Cerebellar nuclear complex (tissue), 1 donor: ENCODE data around the gene TEKT1.
"Not testable (repeated sequence)": the region's sequence is repeated elsewhere in the genome, so short reads cannot be mapped to it uniquely, and the experiment has no call there.

Source experiments
- DNase-seq, 2 experiments: peaks; one replicate each; lab custom pipeline; 2025; lab: John Stamatoyannopoulos, UW

The TEKT1 gene

DNA sequence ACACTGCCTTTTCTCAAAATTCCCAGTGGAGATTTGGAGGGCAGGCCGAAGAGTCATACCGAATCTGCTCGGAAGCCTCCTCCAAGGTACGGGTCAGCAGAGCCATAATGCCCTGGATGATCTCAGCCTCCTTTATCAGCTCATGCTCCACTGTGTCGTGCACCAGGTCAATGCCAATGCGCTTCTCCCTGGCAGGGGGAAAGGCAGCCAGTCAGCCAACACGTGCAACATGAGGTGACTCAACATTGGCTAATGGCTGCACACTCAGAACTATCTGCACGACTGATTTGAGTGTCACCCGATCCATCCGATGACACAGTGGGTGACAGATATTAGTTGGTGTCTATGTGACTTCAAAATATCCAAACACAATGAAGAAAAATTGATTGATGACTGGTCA lies 15.8 kb downstream of the TEKT1 start:
- DNase-seq: no peak

DNA sequence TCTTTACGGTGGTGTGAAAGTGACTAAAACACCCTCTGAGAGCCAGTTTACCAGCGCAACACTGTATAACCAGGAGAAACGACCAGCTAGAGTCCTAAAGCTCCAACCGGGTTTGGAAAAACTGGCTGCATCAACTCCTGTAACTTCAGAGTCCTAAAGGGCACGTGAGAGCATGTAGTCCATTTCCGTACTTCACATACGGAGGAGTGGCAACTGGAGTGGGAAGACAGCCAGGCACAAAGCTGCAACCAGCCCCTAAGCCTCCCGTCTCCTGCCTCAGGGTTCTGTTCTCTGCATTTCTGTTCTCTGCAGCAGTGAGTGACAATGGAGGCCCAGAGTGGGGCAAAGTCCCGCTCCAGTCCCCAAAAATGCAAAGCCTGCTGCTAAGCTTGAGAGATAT lies 19.2 kb downstream of the TEKT1 start:
- DNase-seq: no peak

DNA sequence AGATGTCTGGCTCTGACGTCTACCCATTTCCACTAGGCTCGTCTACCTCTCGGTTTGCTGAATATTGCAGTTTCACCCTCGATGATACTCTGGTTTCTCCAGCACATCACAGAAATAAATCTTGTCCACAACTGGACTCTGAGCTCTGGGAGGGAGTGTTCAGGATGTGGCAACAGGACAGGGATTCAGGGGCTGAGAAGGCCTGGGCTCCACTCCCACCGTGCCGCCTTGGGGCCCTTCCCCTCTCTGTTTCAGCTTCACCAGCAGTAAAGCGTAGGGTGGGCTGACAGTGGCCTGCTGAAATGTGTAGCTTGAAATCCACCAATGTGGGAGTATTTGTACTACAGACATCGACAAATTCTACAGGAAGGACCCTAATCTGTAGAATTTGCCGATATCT lies 20.0 kb downstream of the TEKT1 start:
- DNase-seq: no peak

DNA sequence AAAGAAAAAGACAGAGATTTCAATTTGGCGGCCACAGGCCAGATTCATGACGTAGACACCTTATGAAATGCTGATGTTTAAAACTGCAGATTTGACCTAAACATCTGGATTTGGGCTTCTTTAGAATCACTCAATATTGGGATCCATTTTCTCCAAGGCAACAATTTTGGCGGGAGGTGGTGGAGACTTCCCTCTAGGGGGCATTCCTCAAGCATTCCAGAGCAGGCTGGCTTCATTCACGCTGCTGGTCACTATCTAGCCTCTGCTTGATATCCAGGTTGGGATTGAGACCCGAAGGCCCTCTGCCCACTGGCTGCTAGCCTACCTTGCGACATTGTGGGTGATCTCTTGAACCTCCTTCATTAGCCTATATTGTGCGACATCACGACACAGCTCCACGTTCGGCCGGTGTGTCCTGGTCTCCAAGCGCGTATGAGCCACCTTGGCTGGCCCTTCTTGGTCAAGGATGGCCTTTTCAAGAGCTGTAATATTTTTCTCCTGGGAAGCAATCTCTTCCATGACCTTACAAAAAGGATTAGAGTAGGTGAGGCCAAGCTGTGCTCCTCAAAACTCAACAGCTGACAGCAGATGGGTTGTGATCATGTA lies 31.0 kb downstream of the TEKT1 start:
- DNase-seq: no peak

DNA sequence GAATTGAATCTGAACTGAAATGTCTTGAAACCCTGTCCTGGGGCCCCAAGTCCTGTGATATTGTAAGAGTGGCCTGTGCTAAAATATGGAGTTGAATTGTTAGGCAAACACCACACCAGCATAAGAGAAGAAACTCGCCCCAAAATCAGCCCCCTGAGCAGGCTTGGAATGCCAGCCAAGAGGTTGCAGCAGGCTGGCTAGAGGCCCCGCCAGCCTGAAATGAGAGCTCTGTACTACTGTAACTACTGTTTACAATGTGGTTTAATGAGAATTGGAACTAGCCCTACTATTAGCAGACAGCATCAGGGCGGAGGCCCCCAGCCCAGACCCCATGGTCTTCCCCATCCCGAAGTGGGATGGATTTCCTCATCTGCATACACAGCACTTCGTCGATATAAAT lies 31.8 kb downstream of the TEKT1 start:
- DNase-seq: no peak

DNA sequence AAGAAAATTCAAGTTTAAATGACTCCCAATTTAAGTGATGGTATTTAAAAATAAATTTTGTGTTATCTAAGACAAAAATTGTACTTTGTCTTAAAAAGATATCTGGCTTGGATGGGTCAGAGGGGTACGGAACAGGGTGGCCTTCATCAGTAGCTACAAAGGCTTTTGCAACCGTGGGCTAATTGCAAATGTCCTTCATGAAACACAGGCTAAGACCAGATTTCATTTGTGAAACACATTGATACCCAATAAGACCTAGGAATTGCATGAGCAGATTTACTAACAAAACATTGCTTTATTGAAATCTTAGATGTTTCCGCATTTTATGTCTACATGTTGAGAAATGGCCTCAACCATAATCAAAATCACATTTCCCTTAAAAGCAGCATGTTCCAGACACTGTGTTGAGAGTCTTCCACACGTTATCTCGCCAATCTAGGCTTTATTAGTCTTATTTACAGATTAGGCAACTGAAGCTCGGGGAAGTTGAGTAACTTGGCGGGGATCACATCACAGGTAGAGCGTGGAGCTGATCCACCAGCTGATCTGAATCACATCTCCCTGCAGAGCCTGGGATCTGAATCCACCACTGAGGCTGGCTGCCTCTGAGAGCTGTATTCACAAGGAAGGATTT lies 33.7 kb downstream of the TEKT1 start:
- DNase-seq: no peak

DNA sequence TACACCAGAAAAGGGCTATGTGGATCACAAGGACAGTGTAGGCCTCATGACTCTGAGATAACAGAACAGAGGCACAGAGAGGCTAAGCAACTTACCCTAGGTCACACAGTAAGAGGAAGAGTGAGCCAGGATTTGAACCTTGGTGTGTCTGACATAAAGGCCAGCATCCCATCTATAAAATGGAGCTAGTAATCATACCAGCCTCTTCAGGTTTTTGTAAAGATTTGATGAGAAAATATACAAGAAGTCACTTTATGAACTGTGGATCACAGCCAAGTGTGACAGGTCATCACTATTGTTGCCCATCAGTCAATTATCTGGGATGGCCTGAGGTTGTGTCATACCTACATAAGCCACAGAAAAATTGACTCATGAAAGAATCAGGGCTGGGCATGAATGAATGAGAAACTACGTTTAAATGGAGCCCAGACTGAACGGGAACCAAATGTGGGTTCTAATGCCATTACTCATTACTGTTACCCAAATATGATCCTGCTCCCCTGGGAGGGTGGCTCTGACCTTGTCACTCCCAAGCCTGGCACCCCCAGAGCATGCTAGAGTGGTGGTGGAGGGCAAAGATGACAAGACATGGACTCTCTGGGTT lies 34.5 kb downstream of the TEKT1 start:
- no peak for DNase-seq

DNA sequence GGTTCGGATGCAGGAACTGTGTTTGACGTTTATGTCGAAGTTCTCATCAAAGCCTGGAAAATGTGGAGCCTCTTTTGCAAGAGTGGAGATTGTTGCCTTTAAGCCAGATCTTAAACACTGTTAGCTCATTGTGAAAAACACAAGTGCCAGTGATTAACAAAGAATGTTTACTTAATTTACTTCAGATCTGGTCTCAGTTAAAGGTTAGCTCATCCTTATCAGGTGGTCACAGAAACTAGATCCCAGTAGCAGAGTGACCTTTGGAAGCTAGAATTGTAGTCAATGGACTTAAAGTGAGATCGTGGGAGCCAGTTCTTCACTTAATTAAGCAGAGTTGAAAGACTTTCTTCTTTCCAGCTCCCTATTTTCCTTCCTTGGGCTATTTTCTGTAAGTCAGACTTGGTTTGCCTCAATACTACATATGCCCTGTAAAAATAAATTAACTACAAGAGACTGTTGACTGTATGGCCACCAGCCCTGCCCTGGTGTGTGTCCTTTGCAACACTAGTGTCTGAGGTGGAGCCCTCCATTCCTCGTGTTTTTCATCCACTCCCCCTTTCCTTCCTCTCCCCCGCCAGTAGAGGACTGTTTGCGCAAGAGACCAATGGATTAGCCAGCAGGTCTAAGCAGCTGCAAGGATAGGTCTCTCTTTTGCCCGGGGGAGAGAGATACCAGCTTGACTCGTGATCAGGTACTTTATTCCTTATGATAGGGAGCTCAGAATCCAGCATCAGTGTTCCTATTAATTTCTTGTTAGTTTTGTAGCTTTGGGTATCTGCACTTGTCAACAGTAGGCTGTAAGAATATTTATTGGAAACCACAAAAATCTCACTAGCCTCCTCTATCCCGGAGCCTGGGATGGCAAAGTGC lies 35.3 kb downstream of the TEKT1 start:
- DNase-seq: no peak

DNA sequence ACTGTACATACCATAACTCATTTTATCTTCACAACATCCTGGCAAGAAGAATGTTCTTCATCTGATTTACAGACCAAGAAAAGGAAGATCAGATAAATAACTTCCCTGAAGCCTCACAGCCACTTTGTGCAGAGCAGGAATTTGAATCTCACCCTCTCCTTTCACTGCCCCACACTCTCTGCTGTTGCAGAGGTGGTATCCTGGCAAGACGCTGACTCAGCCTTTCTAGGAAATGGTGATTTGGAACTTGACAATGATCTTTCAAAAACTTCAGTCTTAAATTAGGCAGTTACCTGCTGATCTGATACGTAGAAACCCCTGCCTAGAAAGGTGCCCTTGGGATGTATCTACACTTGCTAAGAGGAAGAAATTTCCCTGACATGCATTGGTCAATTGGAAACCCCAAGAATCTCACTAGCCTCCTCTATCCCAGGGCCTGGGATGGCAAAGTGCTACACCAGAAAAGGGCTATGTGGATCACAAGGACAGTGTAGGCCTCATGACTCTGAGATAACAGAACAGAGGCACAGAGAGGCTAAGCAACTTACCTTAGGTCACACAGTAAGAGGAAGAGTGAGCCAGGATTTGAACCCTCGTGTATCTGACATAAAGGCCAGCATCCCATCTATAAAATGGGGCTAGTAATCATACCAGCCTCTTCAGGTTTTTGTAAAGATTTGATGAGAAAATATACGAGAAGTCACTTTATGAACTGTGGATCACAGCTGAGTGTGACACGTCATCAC lies 37.6 kb downstream of the TEKT1 start:
- no peak for DNase-seq

DNA sequence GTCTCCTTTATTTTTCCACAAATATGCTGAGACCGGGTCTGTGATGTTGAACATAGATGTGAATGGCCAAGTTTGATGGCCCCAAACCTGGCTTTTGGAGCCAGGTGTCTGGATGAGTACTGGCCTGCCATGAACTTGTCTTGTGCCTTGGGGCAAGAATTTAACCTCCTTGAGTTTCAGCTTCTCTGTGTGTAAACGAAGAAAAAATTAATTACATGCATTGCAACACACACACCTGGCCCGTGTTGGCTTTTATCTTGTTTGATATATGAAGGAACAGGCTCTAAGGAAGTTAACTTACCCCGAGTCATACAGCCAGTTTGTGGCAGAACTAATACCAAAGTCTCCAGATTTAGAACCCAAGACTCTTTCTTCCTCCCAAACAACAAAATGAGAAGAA lies 42.4 kb downstream of the TEKT1 start:
- DNase-seq: no peak

DNA sequence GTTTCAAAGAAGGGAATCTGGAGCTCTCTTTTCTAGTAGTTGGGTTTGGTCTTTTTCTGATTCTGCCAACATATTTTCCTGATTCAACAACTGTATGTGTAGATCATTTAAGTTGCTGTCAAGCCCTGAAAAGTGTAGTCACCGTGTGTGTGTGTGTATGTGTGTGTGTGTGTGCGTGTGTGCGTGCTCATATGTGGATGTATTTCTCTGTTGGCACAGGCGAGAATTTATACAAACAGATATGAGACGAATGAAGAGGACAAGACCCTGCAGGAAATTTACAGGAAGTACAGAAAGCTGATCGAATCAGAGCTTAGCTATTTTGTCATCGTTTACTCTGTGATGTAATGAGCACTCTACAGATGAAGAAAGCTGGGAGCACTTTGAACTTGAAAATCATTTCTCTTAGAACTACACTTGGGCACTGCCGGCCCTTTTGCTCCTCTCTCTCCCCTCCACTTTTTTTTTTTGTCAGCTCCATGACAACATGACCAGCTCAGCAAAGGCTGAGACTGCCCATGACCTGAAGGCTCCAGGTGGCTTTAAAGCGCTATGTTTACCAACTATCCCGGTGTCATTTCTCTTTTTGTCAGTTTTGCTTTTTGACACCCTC lies 44.3 kb downstream of the TEKT1 start:
- no peak for DNase-seq

DNA sequence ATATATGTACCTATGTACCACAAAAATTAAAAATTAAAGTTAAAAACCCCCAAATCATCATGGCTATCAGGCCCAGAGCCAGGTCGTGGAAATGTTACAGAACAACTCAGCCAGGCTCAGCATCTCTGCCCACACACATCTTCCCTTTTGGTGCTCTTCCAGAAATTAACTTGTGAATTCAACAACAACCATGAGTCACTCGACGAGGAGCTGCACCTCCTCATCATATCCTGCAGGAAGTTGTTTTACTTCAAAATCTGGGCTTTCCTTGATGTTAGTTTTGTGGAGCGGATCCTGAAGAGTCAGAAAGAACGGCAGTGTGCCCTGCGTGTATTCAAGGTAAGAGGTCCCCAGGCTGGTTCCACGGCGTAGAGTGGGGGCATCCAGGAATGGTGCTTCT lies 44.9 kb downstream of the TEKT1 start:
- no peak for DNase-seq

DNA sequence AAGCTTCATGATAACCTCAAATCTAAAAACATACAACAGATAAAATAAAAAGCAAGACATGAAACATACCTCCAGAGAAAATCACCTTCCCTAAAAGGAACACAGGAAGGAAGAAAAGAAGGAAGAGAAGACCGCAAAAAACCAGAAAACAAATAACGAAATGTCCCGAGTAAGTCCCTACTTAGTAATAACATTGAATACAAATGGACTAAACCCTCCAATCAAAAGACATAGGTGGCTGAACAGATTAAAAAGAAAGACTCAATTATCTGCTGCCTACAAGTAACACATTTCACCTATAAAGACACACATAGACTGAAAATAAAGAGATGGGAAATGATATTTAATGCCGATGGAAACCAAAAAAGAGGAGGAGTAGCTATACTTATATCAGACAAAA lies 49.3 kb downstream of the TEKT1 start:
- no peak for DNase-seq

DNA sequence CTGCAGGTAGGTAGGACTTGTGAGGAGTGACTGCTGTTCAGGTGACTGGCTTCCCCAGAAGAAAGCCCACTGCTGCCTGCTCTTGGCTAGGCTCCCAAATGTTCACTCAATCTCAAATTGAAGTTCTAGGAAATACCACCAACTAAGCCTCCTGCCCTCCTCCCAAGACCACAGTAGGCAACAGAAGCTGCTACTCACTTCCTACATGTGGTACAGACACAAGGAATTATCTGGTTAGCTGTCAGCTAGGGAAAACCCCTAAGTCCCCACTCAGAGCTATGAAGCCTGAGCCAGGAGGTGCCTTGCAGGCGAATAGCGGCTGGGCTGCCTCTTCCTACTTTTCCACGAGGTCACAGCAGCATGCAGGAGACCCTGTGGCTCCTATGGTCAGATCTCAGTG lies 50.6 kb downstream of the TEKT1 start:
- no peak for DNase-seq

DNA sequence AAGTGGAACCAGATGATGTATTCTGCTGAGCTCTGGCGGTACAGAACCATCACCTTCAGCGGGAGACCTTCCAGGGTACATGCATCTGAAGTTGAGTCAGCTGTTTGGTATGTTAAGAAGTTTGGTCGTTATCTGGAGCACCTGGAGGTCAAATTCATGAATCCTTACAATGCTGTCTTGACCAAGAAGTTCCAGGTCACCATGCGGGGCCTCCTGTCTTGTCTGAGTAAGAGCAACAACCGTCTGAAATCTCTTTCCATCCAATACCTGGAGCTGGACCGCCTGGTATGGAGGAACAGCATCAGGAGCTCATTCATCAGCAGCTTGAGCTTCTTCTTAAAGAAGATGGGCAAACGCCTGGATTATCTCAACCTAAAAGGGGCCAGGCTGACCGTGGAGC lies 51.5 kb downstream of the TEKT1 start:
- no peak for DNase-seq

DNA sequence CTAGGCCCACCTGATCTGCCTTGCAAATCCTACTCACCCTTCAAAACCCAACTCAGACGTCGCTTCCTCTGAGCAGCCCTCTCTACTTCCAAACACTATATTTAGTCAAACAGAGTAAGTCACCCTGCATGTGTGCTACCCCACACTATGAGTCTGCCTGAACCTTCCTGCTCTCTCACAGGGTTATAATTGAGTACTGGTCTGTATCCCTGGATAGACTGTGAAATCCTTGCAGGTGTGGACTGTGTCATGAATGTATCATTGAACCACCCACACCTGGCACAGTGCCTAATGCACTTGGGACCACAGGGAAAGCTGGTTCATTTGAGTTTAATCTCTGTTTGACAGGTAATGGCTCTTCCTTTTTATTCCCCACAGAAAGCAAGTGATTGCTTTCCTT lies 52.1 kb downstream of the TEKT1 start:
- DNase-seq: no peak

DNA sequence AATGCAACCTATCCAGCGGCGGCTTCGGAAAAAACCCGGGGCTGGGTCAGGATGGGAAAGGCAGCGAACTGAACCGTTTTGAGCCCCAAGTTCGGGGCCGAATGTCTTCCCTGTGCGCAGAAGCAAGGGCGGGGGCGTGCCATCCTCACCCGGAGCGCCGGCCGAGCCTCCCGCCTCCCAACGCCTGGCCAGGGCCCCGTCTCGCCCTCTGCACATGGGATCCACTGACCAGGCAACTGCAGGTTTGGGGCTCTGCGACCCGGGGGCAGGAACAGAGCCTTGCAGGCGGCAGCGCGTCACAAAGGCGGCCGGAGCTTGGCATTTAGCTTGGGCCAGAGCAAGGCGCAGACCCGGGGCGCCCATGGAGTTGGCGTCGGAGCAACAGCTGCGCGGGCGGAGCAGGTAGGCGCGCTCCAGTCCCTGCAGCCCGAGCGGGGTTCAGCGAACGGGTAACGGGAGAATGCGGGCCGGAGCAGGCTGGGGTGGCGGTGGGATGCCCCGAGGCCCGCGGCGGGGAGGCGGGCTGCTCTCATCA lies 55.6 kb downstream of the TEKT1 start, which contains the start of gene FBXO39:
TSS of gene FBXO39 (plus strand) at position 345 of the 535 bp plus-strand sequence. CDS start 3,654 bp downstream, outside the sequence.
- DNase-seq: no peak

DNA sequence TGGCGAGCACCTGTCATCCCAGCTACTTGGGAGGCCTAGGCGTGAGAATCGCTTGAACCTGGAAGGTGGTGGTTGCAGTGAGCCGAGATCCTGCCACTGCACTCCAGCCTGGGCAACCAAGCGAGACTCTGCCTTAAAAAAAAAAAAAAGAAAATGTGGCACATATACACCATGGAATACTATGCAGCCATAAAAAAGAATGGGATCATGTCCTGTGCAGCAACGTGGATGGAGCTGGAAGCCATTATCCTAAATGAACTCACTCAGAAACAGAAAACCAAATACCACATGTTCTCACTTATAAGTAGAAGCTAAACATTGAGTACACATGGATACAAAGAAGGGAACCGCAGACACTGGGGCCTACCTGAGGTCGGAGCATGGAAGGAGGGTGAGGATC lies 56.6 kb downstream of the TEKT1 start:
- DNase-seq: not testable (repeated sequence)

DNA sequence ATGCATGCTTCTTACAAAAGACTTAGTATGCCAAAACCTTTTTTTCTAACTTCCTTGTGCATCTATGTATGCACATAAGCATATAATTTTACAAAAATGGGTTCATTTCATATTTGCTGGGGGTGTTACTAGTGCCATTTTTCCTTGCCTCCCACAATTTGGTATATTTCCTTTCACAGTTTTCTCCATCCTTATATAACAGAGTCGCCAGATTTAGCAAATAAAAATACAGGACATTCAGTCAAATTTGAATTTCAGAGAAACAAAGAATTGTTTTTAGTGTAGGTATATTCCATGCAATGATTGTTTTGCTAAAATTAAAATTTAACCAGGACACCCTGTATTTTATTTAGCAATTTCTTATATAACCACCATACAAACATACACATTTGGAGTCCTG lies 59.5 kb downstream of the TEKT1 start:
- no peak for DNase-seq

DNA sequence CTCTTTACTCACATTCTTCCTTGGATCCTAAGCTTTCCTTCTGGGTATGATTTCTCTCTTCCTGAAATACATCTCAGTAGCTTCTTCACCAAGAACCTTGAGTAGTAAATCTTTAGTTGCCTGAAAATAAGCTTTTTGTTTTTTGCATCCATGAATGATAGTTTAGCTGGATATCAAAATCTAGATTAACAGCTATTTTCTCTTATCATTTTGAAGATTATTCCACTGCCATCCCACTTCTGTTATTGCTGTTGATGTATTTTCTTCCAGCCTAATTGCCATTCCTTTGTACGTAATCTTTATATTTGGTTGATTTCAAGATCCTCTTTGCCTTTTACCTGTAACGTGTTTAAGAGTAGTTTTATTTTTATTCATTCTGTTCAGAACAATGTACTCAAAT lies 63.1 kb downstream of the TEKT1 start:
- DNase-seq: no peak

DNA sequence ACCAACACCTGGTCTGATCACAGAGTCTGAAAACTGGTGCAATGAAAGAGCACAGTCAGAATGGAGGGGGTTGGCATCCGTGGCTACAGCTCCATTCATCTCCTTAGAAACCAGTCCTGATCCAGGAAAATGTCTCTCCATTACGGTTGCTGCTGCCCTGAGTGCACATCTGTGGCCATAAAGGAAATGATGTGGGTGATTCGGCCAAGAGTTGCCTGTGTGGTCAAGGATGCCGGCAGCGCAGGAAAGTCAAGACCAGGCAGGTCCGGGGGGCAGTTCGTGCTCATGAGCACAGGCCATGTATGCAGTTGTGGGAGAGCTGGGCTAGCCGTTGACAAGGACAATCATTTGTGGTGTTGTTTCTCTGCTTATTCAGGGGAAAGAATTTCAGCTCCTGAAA lies 69.8 kb downstream of the TEKT1 start:
- DNase-seq: no peak
